H1 (cell line): ENCODE measurements around the gene PRSS53. TPM values are rescaled to one million over a fixed set of nuclear protein-coding genes. Genes with fewer than 3 reads are reported as not detected.

ENCODE experiments used
- CTCF ChIA-PET: fragments of 300-600 bp; sonication (Branson Sonifier 250); formaldehyde crosslinking; loops from one replicate; lab custom pipeline; 2021; ENCODE audit not compliant: partially characterized antibody; lab: Charles Lee
- POLR2A ChIA-PET: fragments of 300-600 bp; sonication (Branson Sonifier 250); formaldehyde crosslinking; loops from one replicate; lab custom pipeline; 2021; ENCODE audit warnings: inconsistent platforms; ENCODE audit not compliant: partially characterized antibody; lab: Charles Lee
- DNase-seq, 2 experiments: peaks; one replicate each; pipeline versions ENCODE4 v3.0.0 to v3.0.0-alpha.2; 2010 to 2022; ENCODE audit warnings: low spot score in 2 of 2, low read depth in 1 of 2, mixed read lengths in 1 of 2
- FAIRE-seq: peaks from 2 replicates; lab custom pipeline; 2011; peaks lifted over from hg19 to GRCh38; lab: Jason Lieb, UNC
- H2AFZ ChIP-seq: 2 replicates; pipeline ENCODE4 v1.8.1; 2012; ENCODE audit warnings: low read length, inconsistent platforms
- H2AK5ac ChIP-seq: 2 replicates; pipeline ENCODE4 v1.6.1; 2013; ENCODE audit warnings: low read depth, low read length
- H2BK120ac ChIP-seq: replicated peaks from 2 replicates; pipeline ENCODE3; 2013; ENCODE audit warnings: low read depth, low read length, inconsistent platforms
- H2BK12ac ChIP-seq: 2 replicates; pipeline ENCODE4 v1.6.1; 2013; ENCODE audit warnings: low read depth, low read length
- H2BK15ac ChIP-seq: 2 replicates; pipeline ENCODE4 v1.6.1; 2013; ENCODE audit warnings: low read length
- H2BK20ac ChIP-seq: 2 replicates; pipeline ENCODE4 v1.6.1; 2013; ENCODE audit warnings: low read length
- H2BK5ac ChIP-seq: 2 replicates; pipeline ENCODE4 v1.6.1; 2013; ENCODE audit warnings: low read depth, low read length
- H3K14ac ChIP-seq: 2 replicates; pipeline ENCODE4 v1.6.1; 2013; ENCODE audit warnings: inconsistent platforms; ENCODE audit not compliant: insufficient read length
- H3K18ac ChIP-seq: 2 replicates; pipeline ENCODE4 v1.6.1; 2013; ENCODE audit warnings: low read length; ENCODE audit errors: extremely low read depth
- H3K23ac ChIP-seq: 2 replicates; pipeline ENCODE4 v1.6.1; 2013; ENCODE audit warnings: inconsistent platforms; ENCODE audit not compliant: insufficient read length
- H3K23me2 ChIP-seq: 2 replicates; pipeline ENCODE4 v1.6.1; 2013; ENCODE audit warnings: low read depth, low read length
- H3K27ac ChIP-seq: 2 replicates; pipeline ENCODE4 v1.6.1; 2011; ENCODE audit warnings: low read depth, low read length, inconsistent platforms
- H3K27me3 ChIP-seq, 4 experiments: replicated peaks in 1 of 4; 1 replicate in 1 of 4; 2 replicates in 3 of 4; pipeline versions ENCODE4 v1.6.1 to v1.8.1; 2011 to 2013; ENCODE audit warnings: low read length in 3 of 4, mild to moderate bottlenecking in 3 of 4, inconsistent platforms in 2 of 4, mixed read lengths in 2 of 4, moderate library complexity in 1 of 4; ENCODE audit not compliant: control insufficient read depth in 3 of 4, insufficient read depth in 3 of 4; ENCODE audit errors: extremely low read depth in 1 of 4
- H3K36me3 ChIP-seq, 4 experiments: 2 replicates each; pipeline versions ENCODE4 v1.6.1 to v1.8.1; 2011 to 2013; ENCODE audit warnings: mild to moderate bottlenecking in 4 of 4, low read length in 3 of 4, moderate library complexity in 2 of 4, control low read depth in 1 of 4, inconsistent platforms in 1 of 4; ENCODE audit not compliant: insufficient read depth in 4 of 4, control insufficient read depth in 2 of 4
- H3K4ac ChIP-seq: replicated peaks from 2 replicates; pipeline ENCODE3; 2013; ENCODE audit warnings: low read length, low read depth, mixed read lengths, inconsistent platforms; ENCODE audit not compliant: insufficient read length
- H3K4me1 ChIP-seq, 4 experiments: replicated peaks in 1 of 4; 1 replicate in 1 of 4; 2 replicates in 3 of 4; pipeline versions ENCODE4 v1.6.1 to v1.8.1; 2011 to 2013; ENCODE audit warnings: low read length in 3 of 4, inconsistent platforms in 2 of 4, mixed read lengths in 1 of 4; ENCODE audit not compliant: insufficient read depth in 4 of 4, control insufficient read depth in 3 of 4
- H3K4me2 ChIP-seq, 2 experiments: 2 replicates each; pipeline versions ENCODE4 v1.6.1 to v1.8.1; 2011 to 2013; ENCODE audit warnings: low read depth in 2 of 2, low read length in 2 of 2, control low read depth in 1 of 2, inconsistent platforms in 1 of 2, mild to moderate bottlenecking in 1 of 2; ENCODE audit not compliant: insufficient read depth in 1 of 2
- H3K4me3 ChIP-seq, 4 experiments: fragments of 200-600, 300-600 bp in 1 of 4; sonication (generic), shearing (Covaris generic), sonication (Bioruptor Twin) in 1 of 4; 2 replicates each; pipeline versions ENCODE4 v1.5.1 to v1.8.1; 2011 to 2016; ENCODE audit warnings: low read length in 4 of 4, low read depth in 3 of 4, control low read depth in 2 of 4, inconsistent platforms in 2 of 4, mild to moderate bottlenecking in 2 of 4, mixed read lengths in 1 of 4, moderate library complexity in 1 of 4; ENCODE audit not compliant: insufficient read depth in 2 of 4; ENCODE audit errors: extremely low read depth in 1 of 4
- H3K56ac ChIP-seq: replicated peaks from 2 replicates; pipeline ENCODE3; 2013; ENCODE audit warnings: low read depth, mild to moderate bottlenecking, mixed read lengths, low read length, inconsistent platforms; ENCODE audit not compliant: insufficient read length
- H3K79me1 ChIP-seq: 2 replicates; pipeline ENCODE4 v1.6.1; 2013; ENCODE audit warnings: low read depth, low read length, control low read depth
- H3K79me2 ChIP-seq, 2 experiments: 2 replicates each; pipeline versions ENCODE4 v1.6.1 to v1.8.1; 2012 to 2013; ENCODE audit warnings: low read length in 2 of 2, mild to moderate bottlenecking in 2 of 2, inconsistent platforms in 1 of 2; ENCODE audit not compliant: insufficient read depth in 2 of 2, control insufficient read depth in 1 of 2
- H3K9ac ChIP-seq, 4 experiments: replicated peaks in 1 of 4; 1 replicate in 1 of 4; 2 replicates in 3 of 4; pipeline versions ENCODE4 v1.6.1 to v1.8.1; 2011 to 2013; ENCODE audit warnings: low read depth in 3 of 4, low read length in 3 of 4, control low read depth in 2 of 4, mild to moderate bottlenecking in 2 of 4, moderate library complexity in 2 of 4, inconsistent platforms in 1 of 4; ENCODE audit errors: extremely low read depth in 1 of 4
- H3K9me3 ChIP-seq, 2 experiments: 2 replicates each; pipeline versions ENCODE4 v1.6.1 to v1.8.1; 2012 to 2013; ENCODE audit warnings: mild to moderate bottlenecking in 2 of 2, moderate library complexity in 2 of 2, control low read depth in 1 of 2, inconsistent platforms in 1 of 2, low read depth in 1 of 2, low read length in 1 of 2, mixed read lengths in 1 of 2; ENCODE audit not compliant: insufficient read depth in 2 of 2
- H4K20me1 ChIP-seq, 2 experiments: replicated peaks in 1 of 2; 2 replicates each; pipeline versions ENCODE3 to v1.8.1; 2011 to 2013; ENCODE audit warnings: inconsistent platforms in 2 of 2, low read length in 2 of 2, mild to moderate bottlenecking in 1 of 2; ENCODE audit not compliant: insufficient read depth in 2 of 2, control insufficient read depth in 1 of 2
- H4K5ac ChIP-seq: 2 replicates; pipeline ENCODE4 v1.6.1; 2013; ENCODE audit warnings: low read length, low read depth, mixed read lengths, inconsistent platforms; ENCODE audit not compliant: insufficient read length
- H4K8ac ChIP-seq: 2 replicates; pipeline ENCODE4 v1.8.0; 2013; ENCODE audit warnings: mild to moderate bottlenecking, moderate library complexity, low read length, inconsistent platforms; ENCODE audit not compliant: insufficient read depth; ENCODE audit errors: extremely low read depth
- H4K91ac ChIP-seq: replicated peaks from 2 replicates; pipeline ENCODE3; 2013; ENCODE audit warnings: low read length, mixed read lengths, inconsistent platforms; ENCODE audit not compliant: insufficient read length
- NANOG ChIP-seq: IDR thresholded peaks from 2 replicates; pipeline ENCODE4 v1.6.1; 2011; ENCODE audit warnings: low read length, low read depth, mild to moderate bottlenecking, inconsistent platforms; ENCODE audit not compliant: insufficient read depth, poor library complexity, severe bottlenecking
- SIX5 ChIP-seq: IDR thresholded peaks from 2 replicates; pipeline ENCODE4 v1.6.1; 2011; ENCODE audit warnings: mild to moderate bottlenecking, low read depth, low read length
- TAF7 ChIP-seq: optimal IDR thresholded peaks from 2 replicates; pipeline ENCODE3; 2011; ENCODE audit warnings: low read depth, mild to moderate bottlenecking, inconsistent platforms, low read length, moderate library complexity, borderline replicate concordance
- WGBS, 2 experiments: shearing (Covaris generic) in 1 of 2; methylation state at CpG; one replicate each; pipeline versions ENCODE4 v1.1.6 to v1.1.7; 2013 to 2015; ENCODE audit warnings: low lambda C conversion rate in 2 of 2, mixed read lengths in 2 of 2, inconsistent platforms in 1 of 2, low coverage in 1 of 2, missing lambda C conversion rate in 1 of 2; ENCODE audit not compliant: insufficient replicate concordance in 2 of 2, insufficient coverage in 1 of 2, insufficient read length in 1 of 2; ENCODE audit errors: extremely low coverage in 1 of 2, missing lambda C conversion rate in 1 of 2; 5-methylcytosine and 5-hydroxymethylcytosine counted together
- polyA plus RNA-seq, 7 experiments: library from polyadenylated mRNA; depleted of rRNA in 3 of 7; stranded (reverse) in 5 of 7; unstranded in 2 of 7; fragments of >200 nt in 5 of 7; fragments of 200-250 nt in 2 of 7; gene quantifications; 1 replicate in 5 of 7; 2 replicates in 1 of 7; 4 replicates in 1 of 7; pipeline versions ENCODE4 v1.2.1 to v1.2.3, GENCODE V29; 2011 to 2013; ENCODE audit warnings: missing spikeins in 2 of 7, mixed read lengths in 2 of 7
- total RNA-seq: library from RNA; stranded (reverse); fragmentation: NEBNext Ultra II Directional; extraction: Animal tissue kit (Norgen Biotek cat#: 25700); gene quantifications from 2 replicates; pipeline ENCODE4 v1.2.1, GENCODE V29; 2021

Gene PRSS53
- total and polyA plus RNA-seq, 2 of the 8 experiments (the other 6 are each of a cell fraction or from before 2014, with no cell fraction given): 1.7 to 2.6 TPM

DNA sequence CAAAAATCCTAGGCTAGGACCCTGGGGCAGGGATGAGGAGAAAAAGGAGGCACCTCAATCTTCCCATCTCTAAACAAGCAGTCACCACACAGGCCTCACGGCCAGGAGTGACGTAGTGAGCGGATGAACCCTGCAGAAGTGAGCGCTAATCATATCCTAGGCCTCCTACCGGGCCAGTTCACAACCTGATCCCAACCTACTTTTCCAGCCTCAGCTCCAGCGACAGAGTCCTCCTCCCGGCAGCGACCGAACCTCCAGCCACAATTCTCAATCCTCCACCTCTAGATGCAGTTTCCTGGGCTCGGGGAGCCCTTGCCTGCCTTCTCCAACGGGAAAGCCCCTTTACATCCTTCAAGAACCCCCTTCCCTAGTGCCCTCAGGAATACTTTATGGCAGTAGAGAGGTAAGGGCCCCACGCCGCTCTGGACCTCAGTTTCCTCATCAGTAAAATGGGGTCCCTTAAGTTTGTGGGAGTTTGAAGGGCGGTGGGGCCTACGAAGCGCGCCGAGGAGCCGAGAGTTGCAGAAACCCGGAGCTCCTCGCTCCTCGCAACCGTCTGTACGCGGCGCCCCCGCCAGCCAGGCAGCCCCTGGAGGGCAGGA lies 16.1 kb downstream of the PRSS53 start:
- Histone ChIP-seq H4K5ac (peak overlapping the region; percentile 97), H3K79me1 (peaks cover 11% of the 10 kb centered on the region; the same call in 1 of the 2 replicates), H3K18ac (peak overlapping the region; percentile 99), H2AK5ac (peak overlapping the region; percentile 5; the same call in 1 of the 2 replicates), H3K79me2 (peaks cover 13 to 62% of the 10 kb centered on the region in 2 experiments), H3K9ac (peak overlapping the region; percentile 76 to 92 (median 82)), H2BK5ac (peak overlapping the region; percentile 88), H3K4ac (peak overlapping the region; percentile 97), H2BK15ac (no peak overlapping the region), H3K56ac (peak overlapping the region; percentile 89), H3K4me3 (peak overlapping the region; percentile 89 to 98 (median 90)), H3K27ac (peak overlapping the region; percentile 77), H3K36me3 (peaks cover 3 to 15% (median 10%) of the 10 kb centered on the region in 4 experiments; a peak in 7 of 8 replicates), H4K20me1 (peaks cover 2 to 11% of the 10 kb centered on the region in 2 experiments), H2BK120ac (no peak overlapping the region), H2BK20ac (no peak overlapping the region), H3K9me3 (no peaks in the 10 kb centered on the region), H4K91ac (peak overlapping the region; percentile 96), H3K4me1 (peaks cover 0 to 1% (median 0%) of the 10 kb centered on the region in 4 experiments; a peak in 2 of 7 replicates), H2AFZ (peak overlapping the region; percentile 72; the same call in 1 of the 2 replicates), H3K23me2 (peaks cover 7% of the 10 kb centered on the region; the same call in 1 of the 2 replicates), H3K14ac (peak overlapping the region; percentile 63), H3K23ac (no peak overlapping the region), H3K27me3 (no peaks in the 10 kb centered on the region), H4K8ac (peak overlapping the region; percentile 99), H2BK12ac (0 out of 2 replicates have a peak overlapping the region, but pooled peaks have one; percentile 50), H3K4me2 (peak overlapping the region; percentile 77 to 96)
- 6% methylated on average over 27 of the region's 27 CpGs; no CpG with 5 or more reads in 1 of the 2 experiments for WGBS, 2 experiments
- ChIA-PET CTCF (interaction anchor here (0.9 to 2.6 kb wide), 5 partner anchors 12 to 119 kb away, joined by 3 to 17 read pairs (median 4); partner anchors contain the start of gene HSD3B7), POLR2A (interaction anchor here (0.6 to 4.9 kb wide), 10 partner anchors 12 to 118 kb away, joined by 3 to 34 read pairs (median 6); partner anchors contain the start of genes HSD3B7, KAT8 and PRSS8)
- FAIRE-seq: no peak
- peak; percentile 19 for TF ChIP-seq TAF7
- no peak for TF ChIP-seq SIX5
- no peak for TF ChIP-seq NANOG
- DNase-seq: no peak
